Testis (tissue), 3 donors: Measurements from ENCODE around the gene NEDD9. TPM values are rescaled to one million over a fixed set of nuclear protein-coding genes. Genes with fewer than 3 reads are reported as not detected.

ENCODE experiments used
- DNase-seq: peaks from one replicate; pipeline ENCODE4 v3.0.0-alpha.2; 2019
- H3K27ac ChIP-seq, 2 donors: fragments of 200-600 bp; sonication (generic); one replicate each; pipeline ENCODE4 v1.5.1; 2019
- H3K27me3 ChIP-seq: fragments of 200-600 bp; sonication (generic); one replicate; pipeline ENCODE4 v1.5.1; 2019
- H3K36me3 ChIP-seq: fragments of 200-600 bp; sonication (generic); one replicate; pipeline ENCODE4 v1.5.1; 2017; ENCODE audit warnings: low read depth; ENCODE audit errors: missing control alignments
- H3K4me1 ChIP-seq: fragments of 200-600 bp; sonication (generic); one replicate; pipeline ENCODE4 v1.5.1; 2019
- H3K4me3 ChIP-seq, 2 donors: fragments of 200-600 bp; sonication (generic); one replicate each; pipeline ENCODE4 v1.5.1; 2017 to 2019
- H3K9me3 ChIP-seq: fragments of 200-600 bp; sonication (generic); one replicate; pipeline ENCODE4 v1.5.1; 2017
- CTCF ChIP-seq, 3 experiments: fragments of 450-650 bp in 2 of 3; fragments of 200-600 bp in 1 of 3; sonication (generic) in 1 of 3; IDR thresholded peaks; one replicate each; pipeline ENCODE4 v1.5.1; 2016 to 2019; ENCODE audit warnings: antibody characterized with exemption in 3 of 3, mild to moderate bottlenecking in 2 of 3, moderate library complexity in 1 of 3
- POLR2A ChIP-seq: fragments of 450-650 bp; IDR thresholded peaks from one replicate; pipeline ENCODE4 v1.6.1; 2017; ENCODE audit warnings: antibody characterized with exemption, mild to moderate bottlenecking, moderate library complexity
- WGBS, 2 donors: methylation state at CpG; one replicate each; pipeline ENCODE4 v1.1.5; 2018; 5-methylcytosine and 5-hydroxymethylcytosine counted together
- intact Hi-C: fragments of 100-400 bp; cut with DNase I; formaldehyde crosslinking; loops from one replicate; pipeline ENCODE4 v1.15.1; 2023; ENCODE audit warnings: low total_unique reads
- polyA plus RNA-seq: library from polyadenylated mRNA; stranded (reverse); fragments of 350-450 nt; fragmentation: Illumina TruSeq; extraction: RNeasy Lipid Tissue Mini Kit (QIAGEN cat#74804); gene quantifications from one replicate; pipeline ENCODE4 v1.2.3, GENCODE V29; 2014; ENCODE audit warnings: low read depth, low replicate concordance; ENCODE audit not compliant: insufficient read depth
- total RNA-seq, 2 donors: library from RNA; depleted of rRNA; stranded (reverse); fragments of >200 nt; gene quantifications; one replicate each; pipeline ENCODE4 v1.2.3, GENCODE V29; 2016

Gene NEDD9
- total and polyA plus RNA-seq, 3 donors from 2014 or later = 21.0 to 67.0 (median 31.8) TPM

- Histone ChIP-seq H3K27me3 (no peaks in the 10 kb centered on the region), H3K27ac (no peak overlapping the region), H3K9me3 (no peaks in the 10 kb centered on the region), H3K36me3 (no peaks in the 10 kb centered on the region), H3K4me1 (no peaks in the 10 kb centered on the region), H3K4me3 (no peak overlapping the region)
- WGBS, 2 donors = 94 to 97% methylated on average over 5 of the region's 5 CpGs
- DNase-seq = no peak
- no peak for TF ChIP-seq CTCF (IDR thresholded peaks at IDR 0.05)
- TF ChIP-seq POLR2A = no peak
- intact Hi-C loops = no loop called here
Measured at GRCh38 chr6:11188161-11188915, 44.1 kb downstream of the NEDD9 start.

GRCh38 chr6:11187301-11187700 lies 45.2 kb downstream of the NEDD9 start:
- Histone ChIP-seq H3K36me3 (no peaks in the 10 kb centered on the region), H3K4me3 (no peak overlapping the region), H3K4me1 (no peaks in the 10 kb centered on the region), H3K27ac (no peak overlapping the region), H3K9me3 (no peaks in the 10 kb centered on the region), H3K27me3 (no peaks in the 10 kb centered on the region)
- intact Hi-C loops = no loop called here
- 91 to 92% methylated on average over 6 of the region's 6 CpGs for WGBS, 2 donors
- DNase-seq = no peak
- TF ChIP-seq CTCF (IDR thresholded peaks at IDR 0.05) (no peak), POLR2A (no peak)

- 73 to 81% methylated on average over 13 to 17 of the region's 17 CpGs for WGBS, 2 donors
- Histone ChIP-seq H3K9me3 (no peaks in the 10 kb centered on the region), H3K4me3 (peak overlapping the region; percentile 12 to 29), H3K4me1 (no peaks in the 10 kb centered on the region), H3K27me3 (no peaks in the 10 kb centered on the region), H3K36me3 (no peaks in the 10 kb centered on the region), H3K27ac (no peak overlapping the region)
- TF ChIP-seq POLR2A (no peak), CTCF (IDR thresholded peaks at IDR 0.05) (no peak)
- intact Hi-C loops = no loop called here
- no peak for DNase-seq
Measured at GRCh38 chr6:11185204-11185842, 47.1 kb downstream of the NEDD9 start.

GRCh38 chr6:11183761-11184362 lies 48.6 kb downstream of the NEDD9 start:
- Histone ChIP-seq H3K27ac (no peak overlapping the region), H3K4me1 (no peaks in the 10 kb centered on the region), H3K27me3 (no peaks in the 10 kb centered on the region), H3K9me3 (no peaks in the 10 kb centered on the region), H3K4me3 (no peak overlapping the region), H3K36me3 (no peaks in the 10 kb centered on the region)
- no peak for DNase-seq
- no peak for TF ChIP-seq CTCF (IDR thresholded peaks at IDR 0.05)
- TF ChIP-seq POLR2A = no peak
- intact Hi-C loops = no loop called here
- WGBS, 2 donors = 80 to 85% methylated on average over 3 of the region's 3 CpGs
